Thyroid gland (tissue), 4 donors: ENCODE results near the gene MYT1. TPM values are rescaled to one million over a fixed set of nuclear protein-coding genes. Genes with fewer than 3 reads are reported as not detected.

Experiments used
- DNase-seq, 2 donors: peaks; one replicate each; pipeline ENCODE4 v3.0.0-alpha.2; 2019
- H3K27ac ChIP-seq, 3 donors: fragments of 200-600 bp; sonication (generic); 1 replicate in 2 of 3; 2 replicates in 1 of 3; pipeline ENCODE4 v1.5.1; 2016 to 2019; ENCODE audit warnings: mild to moderate bottlenecking in 1 of 3, moderate library complexity in 1 of 3
- H3K27me3 ChIP-seq: fragments of 200-600 bp; sonication (generic); one replicate; pipeline ENCODE4 v1.5.1; 2019
- H3K36me3 ChIP-seq, 2 donors: fragments of 200-600 bp; sonication (generic); one replicate each; pipeline ENCODE4 v1.5.1; 2016 to 2019
- H3K4me1 ChIP-seq, 2 donors: fragments of 200-600 bp; sonication (generic); one replicate each; pipeline ENCODE4 v1.5.1; 2017 to 2019
- H3K4me3 ChIP-seq, 3 donors: fragments of 200-600 bp; sonication (generic); replicated peaks in 1 of 3; 1 replicate in 2 of 3; 2 replicates in 1 of 3; pipeline ENCODE4 v1.5.1; 2016; ENCODE audit warnings: mild to moderate bottlenecking in 1 of 3
- H3K9me3 ChIP-seq: fragments of 200-600 bp; sonication (generic); one replicate; pipeline ENCODE4 v1.5.1; 2017
- CTCF ChIP-seq, 6 experiments: fragments of 200-600 bp in 3 of 6; fragments of 450-650 bp in 3 of 6; sonication (generic) in 3 of 6; IDR thresholded peaks; one replicate each; pipeline ENCODE4 v1.5.1; 2016 to 2019; ENCODE audit warnings: antibody characterized with exemption in 6 of 6, mild to moderate bottlenecking in 2 of 6, inconsistent platforms in 1 of 6, moderate library complexity in 1 of 6
- POLR2A ChIP-seq, 2 donors: fragments of 450-650 bp; IDR thresholded peaks; one replicate each; pipeline ENCODE4 v1.6.1; 2017; ENCODE audit warnings: antibody characterized with exemption in 2 of 2, mild to moderate bottlenecking in 2 of 2, moderate library complexity in 1 of 2
- WGBS, 2 donors: methylation state at CpG; one replicate each; pipeline ENCODE4 v1.1.5; 2017; 5-methylcytosine and 5-hydroxymethylcytosine counted together
- intact Hi-C: fragments of 100-400 bp; cut with DNase I; formaldehyde crosslinking; loops from one replicate; pipeline ENCODE4 v1.15.1; 2023
- total RNA-seq, 4 donors: library from RNA; depleted of rRNA; stranded (reverse); fragments of >200 nt; gene quantifications; one replicate each; pipeline ENCODE4 v1.2.3, GENCODE V29; 2016

The MYT1 gene
- total RNA-seq, 4 donors from 2014 or later, result 0.42 to 1.8 (median 1.1) TPM

GRCh38 chr20:64149141-64149540 lies 15.1 kb upstream of the MYT1 start:
- H3K27ac ChIP-seq, result no peak overlapping the region
- no peaks in the 10 kb centered on the region for H3K9me3 ChIP-seq
- no peak for DNase-seq
- H3K27me3 ChIP-seq, result no peaks in the 10 kb centered on the region
- no peaks in the 10 kb centered on the region for H3K4me1 ChIP-seq
- TF ChIP-seq CTCF (IDR thresholded peaks at IDR 0.05) (no peak), POLR2A (IDR thresholded peaks at IDR 0.05) (no peak)
- intact Hi-C loops, result no loop called here
- H3K36me3 ChIP-seq, result no peaks in the 10 kb centered on the region
- no peak overlapping the region for H3K4me3 ChIP-seq
- WGBS, 2 donors, result 91 to 92% methylated on average over 7 of the region's 7 CpGs

GRCh38 chr20:64149809-64150560 lies 14.3 kb upstream of the MYT1 start:
- intact Hi-C loops, result no loop called here
- Histone ChIP-seq H3K36me3 (no peaks in the 10 kb centered on the region), H3K9me3 (no peaks in the 10 kb centered on the region), H3K4me1 (no peaks in the 10 kb centered on the region), H3K4me3 (no peak overlapping the region), H3K27me3 (no peaks in the 10 kb centered on the region), H3K27ac (no peak overlapping the region)
- WGBS, 2 donors, result 92 to 94% methylated on average over 25 of the region's 26 CpGs
- DNase-seq, result no peak
- no peak for TF ChIP-seq CTCF (IDR thresholded peaks at IDR 0.05)
- TF ChIP-seq POLR2A (IDR thresholded peaks at IDR 0.05), result no peak

- H3K4me1 ChIP-seq, result no peaks in the 10 kb centered on the region
- WGBS, 2 donors, result 77 to 78% methylated on average over 13 of the region's 13 CpGs
- no peaks in the 10 kb centered on the region for H3K36me3 ChIP-seq
- no peak overlapping the region for H3K4me3 ChIP-seq
- no peaks in the 10 kb centered on the region for H3K27me3 ChIP-seq
- intact Hi-C loops, result no loop called here
- H3K9me3 ChIP-seq, result no peaks in the 10 kb centered on the region
- DNase-seq, result no peak
- no peak overlapping the region for H3K27ac ChIP-seq
- TF ChIP-seq POLR2A (IDR thresholded peaks at IDR 0.05) (no peak), CTCF (IDR thresholded peaks at IDR 0.05) (no peak)
These were observed 13.3 kb upstream of the MYT1 start for GRCh38 chr20:64150756-64151632.

GRCh38 chr20:64151633-64152530 lies 12.4 kb upstream of the MYT1 start:
- no peak for DNase-seq
- no peaks in the 10 kb centered on the region for H3K4me1 ChIP-seq
- H3K36me3 ChIP-seq, result no peaks in the 10 kb centered on the region
- H3K27me3 ChIP-seq, result no peaks in the 10 kb centered on the region
- no peaks in the 10 kb centered on the region for H3K9me3 ChIP-seq
- H3K27ac ChIP-seq, result no peak overlapping the region
- H3K4me3 ChIP-seq, result no peak overlapping the region
- TF ChIP-seq CTCF (IDR thresholded peaks at IDR 0.05) (no peak), POLR2A (IDR thresholded peaks at IDR 0.05) (no peak)
- intact Hi-C loops, result no loop called here
- WGBS, 2 donors, result 74 to 88% methylated on average over 19 to 23 of the region's 24 CpGs
